Astrocyte of the cerebellum (primary cell): ENCODE measurements around the gene TLR1.
A peak's percentile ranks its signal among the peaks of the same experiment; 100 is the strongest.

Source experiments
- DNase-seq: peaks from one replicate; pipeline ENCODE4 v3.0.0-alpha.2; 2011; ENCODE audit warnings: low read depth
- H3K4me3 ChIP-seq: 2 replicates; pipeline ENCODE4 v1.5.1; 2011; ENCODE audit warnings: mild to moderate bottlenecking, low read depth, low read length, moderate library complexity
- in situ Hi-C: cut with HindIII; loops from 2 replicates; pipeline ENCODE4 v1.10.0; 2017; ENCODE audit warnings: low sequenced_read_pairs
- TF ChIP-seq, protein P1 (sequence below): IDR thresholded peaks from 2 replicates; pipeline ENCODE4 v1.5.1; 2012; ENCODE audit warnings: low read length, low read depth, moderate library complexity, mild to moderate bottlenecking; ENCODE audit errors: missing control alignments

TLR1 gene

DNA sequence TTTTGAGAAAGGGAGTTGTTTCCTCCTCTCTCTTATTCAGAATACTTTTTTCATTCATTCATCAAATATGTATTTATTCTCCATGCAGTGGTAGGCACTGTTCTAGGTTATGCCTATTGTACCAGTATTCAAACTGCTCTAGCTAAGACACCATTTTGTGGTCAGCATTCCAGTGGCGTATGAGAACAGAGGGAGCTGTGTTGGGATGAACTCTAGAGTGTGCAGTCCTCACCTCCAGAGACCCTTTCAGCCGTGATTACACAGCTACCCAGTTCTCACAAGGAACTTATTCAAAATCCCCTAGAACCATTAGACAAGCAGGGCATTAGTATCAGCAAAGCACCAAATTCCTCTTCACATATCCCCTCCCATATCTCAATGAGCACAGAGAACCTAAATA lies 4.2 kb downstream of the TLR1 start:
- TF ChIP-seq, protein P1, sequence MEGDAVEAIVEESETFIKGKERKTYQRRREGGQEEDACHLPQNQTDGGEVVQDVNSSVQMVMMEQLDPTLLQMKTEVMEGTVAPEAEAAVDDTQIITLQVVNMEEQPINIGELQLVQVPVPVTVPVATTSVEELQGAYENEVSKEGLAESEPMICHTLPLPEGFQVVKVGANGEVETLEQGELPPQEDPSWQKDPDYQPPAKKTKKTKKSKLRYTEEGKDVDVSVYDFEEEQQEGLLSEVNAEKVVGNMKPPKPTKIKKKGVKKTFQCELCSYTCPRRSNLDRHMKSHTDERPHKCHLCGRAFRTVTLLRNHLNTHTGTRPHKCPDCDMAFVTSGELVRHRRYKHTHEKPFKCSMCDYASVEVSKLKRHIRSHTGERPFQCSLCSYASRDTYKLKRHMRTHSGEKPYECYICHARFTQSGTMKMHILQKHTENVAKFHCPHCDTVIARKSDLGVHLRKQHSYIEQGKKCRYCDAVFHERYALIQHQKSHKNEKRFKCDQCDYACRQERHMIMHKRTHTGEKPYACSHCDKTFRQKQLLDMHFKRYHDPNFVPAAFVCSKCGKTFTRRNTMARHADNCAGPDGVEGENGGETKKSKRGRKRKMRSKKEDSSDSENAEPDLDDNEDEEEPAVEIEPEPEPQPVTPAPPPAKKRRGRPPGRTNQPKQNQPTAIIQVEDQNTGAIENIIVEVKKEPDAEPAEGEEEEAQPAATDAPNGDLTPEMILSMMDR, result no peak
- no peak overlapping the region for H3K4me3 ChIP-seq

DNA sequence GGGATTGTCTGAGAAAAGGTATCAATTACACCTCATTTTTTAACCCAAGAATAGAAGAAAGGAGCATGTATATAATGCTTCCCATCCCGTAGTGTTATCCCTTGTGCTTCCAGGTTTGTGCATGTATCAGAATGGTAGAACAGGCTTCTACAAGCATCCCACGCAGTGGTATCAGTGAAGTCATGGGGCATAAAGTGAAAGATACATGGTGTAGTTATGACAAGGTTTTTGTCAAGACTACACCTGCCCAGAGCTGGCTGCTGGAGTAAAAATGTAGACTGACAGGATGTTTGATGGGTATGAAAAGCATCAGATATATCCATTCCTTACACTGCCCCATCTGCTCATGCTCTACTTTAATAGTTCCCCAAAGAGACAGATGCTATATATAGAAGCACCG lies 9.5 kb downstream of the TLR1 start:
- TF ChIP-seq, protein P1, result no peak
- no peak for DNase-seq
- in situ Hi-C loops, result no loop called here
- H3K4me3 ChIP-seq, result no peak overlapping the region

More for the DNA sequence above, 4.2 kb downstream of the TLR1 start:
- in situ Hi-C loops, result no loop called here
- no peak for DNase-seq

DNA sequence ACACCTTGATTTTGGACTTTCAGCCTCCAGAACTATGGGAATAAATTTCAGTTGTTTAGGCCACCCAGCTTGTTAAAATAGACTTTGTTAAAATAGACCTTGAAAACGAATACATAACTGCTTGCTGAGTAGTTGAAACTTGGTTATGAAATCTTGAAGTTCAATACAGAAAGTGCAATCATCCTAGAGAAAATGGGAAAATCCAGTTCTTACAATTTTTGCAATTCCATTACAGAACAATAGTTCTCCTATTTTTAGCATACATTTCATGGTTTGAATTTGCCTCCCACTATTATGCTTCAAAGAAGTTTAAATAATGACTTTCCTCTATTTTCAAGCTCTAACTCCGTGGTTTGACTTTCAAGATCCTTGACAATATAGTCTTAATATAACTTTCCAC lies 10.5 kb downstream of the TLR1 start:
- no peak overlapping the region for H3K4me3 ChIP-seq
- DNase-seq, result no peak
- TF ChIP-seq, protein P1, result no peak
- in situ Hi-C loops, result no loop called here

DNA sequence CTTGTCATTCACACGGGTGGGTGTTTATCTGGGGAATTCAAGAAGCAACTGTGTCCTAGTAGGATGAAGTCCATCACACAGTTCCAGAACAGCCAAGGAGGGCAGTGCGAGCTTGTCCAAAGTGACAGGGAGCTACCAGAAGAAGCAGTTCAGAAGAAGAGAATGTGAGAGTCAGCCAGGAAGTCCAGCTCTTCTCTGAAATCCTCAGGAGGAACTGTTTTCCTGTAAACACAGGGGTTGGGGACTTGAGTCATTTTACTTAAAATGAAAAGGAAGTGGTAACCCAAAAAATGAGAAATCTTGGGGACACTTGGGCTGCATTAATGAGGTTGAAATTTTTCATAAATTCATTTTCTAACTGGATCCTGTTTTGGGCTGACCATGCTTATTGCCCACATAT lies 13.6 kb downstream of the TLR1 start:
- no peak overlapping the region for H3K4me3 ChIP-seq
- TF ChIP-seq, protein P1, result no peak
- DNase-seq, result no peak
- in situ Hi-C loops, result no loop called here

DNA sequence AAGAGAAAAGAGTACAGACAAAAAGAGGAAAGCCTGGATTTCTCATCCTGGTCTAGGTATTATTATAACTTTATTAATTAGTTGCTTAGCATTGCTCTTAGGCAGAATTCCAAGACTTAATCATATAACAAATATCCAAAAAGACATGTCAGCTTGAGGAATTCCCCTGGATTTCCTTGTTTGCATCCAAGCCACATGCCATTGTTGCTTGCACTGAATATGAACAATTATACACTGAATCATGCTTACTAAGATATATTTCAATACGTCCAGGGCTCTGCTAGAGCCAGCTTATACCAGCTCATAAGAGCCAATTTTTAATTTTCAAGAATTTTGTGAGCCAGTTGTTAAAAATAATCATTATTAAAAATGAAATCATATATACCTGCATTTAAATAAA lies 16.3 kb downstream of the TLR1 start:
- DNase-seq, result peak; percentile 8
- no peak overlapping the region for H3K4me3 ChIP-seq
- in situ Hi-C loops, result no loop called here
- TF ChIP-seq, protein P1, result no peak

DNA sequence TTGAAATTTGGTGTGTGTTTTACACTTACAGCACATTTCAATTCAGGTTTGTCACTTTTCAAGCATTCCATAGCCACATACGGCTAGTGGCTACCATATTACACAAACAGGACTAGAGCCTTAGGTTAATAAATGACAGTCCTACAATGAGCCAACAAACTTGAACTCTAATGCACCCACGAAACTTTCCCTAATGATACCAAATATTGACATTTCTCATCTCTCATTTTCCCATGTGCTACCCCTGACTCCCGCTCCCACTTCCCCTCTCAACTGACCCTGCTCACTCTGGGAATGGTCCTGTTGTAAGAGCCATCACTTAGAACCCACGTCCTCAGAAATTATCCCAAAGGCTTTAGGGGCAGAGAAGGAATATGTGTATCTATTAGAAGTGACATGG lies 16.9 kb downstream of the TLR1 start:
- no peak overlapping the region for H3K4me3 ChIP-seq
- DNase-seq, result no peak
- TF ChIP-seq, protein P1, result no peak
- in situ Hi-C loops, result no loop called here

DNA sequence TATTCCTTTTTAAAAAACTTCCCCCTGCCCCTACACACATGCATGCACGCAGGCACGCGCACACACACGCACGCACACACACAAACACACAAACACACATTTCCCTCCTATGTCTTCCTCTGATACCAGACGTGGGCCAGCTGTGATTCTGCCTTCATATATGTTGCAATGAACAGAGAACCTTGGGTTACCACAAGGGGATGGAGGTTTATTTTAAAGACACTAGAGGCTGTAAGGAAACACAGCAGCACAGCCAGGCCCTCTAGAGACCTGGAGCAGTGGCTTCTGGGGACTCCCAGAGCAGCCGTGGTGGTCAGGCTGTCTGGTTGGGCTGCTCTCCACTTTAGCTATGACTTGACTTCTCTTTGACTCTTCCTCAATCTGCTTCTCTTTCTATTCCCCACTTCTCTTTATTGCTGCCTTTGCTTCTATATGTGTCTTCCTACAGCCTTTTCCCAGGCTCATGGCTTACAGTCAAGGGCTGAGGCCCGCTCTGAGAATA lies 18.6 kb downstream of the TLR1 start:
- TF ChIP-seq, protein P1, result no peak
- in situ Hi-C loops, result no loop called here
- H3K4me3 ChIP-seq, result no peak overlapping the region
- DNase-seq, result no peak
